Astrocyte (in vitro differentiated cells and primary cell): Measurements from ENCODE around the gene SLC18A2. TPM values are rescaled to one million over a fixed set of nuclear protein-coding genes. Genes with fewer than 3 reads are reported as not detected.
A peak's percentile ranks its signal among the peaks of the same experiment; 100 is the strongest.

Source experiments
- DNase-seq: peaks from one replicate; pipeline ENCODE4 v3.0.0-alpha.2; 2010; ENCODE audit warnings: low read depth
- FAIRE-seq: peaks from 2 replicates; lab custom pipeline; 2011; peaks lifted over from hg19 to GRCh38; lab: Jason Lieb, UNC
- H2AFZ ChIP-seq: 2 replicates; pipeline ENCODE4 v1.6.0; 2012; ENCODE audit warnings: low read depth, low read length, inconsistent platforms
- H3K27ac ChIP-seq: 2 replicates; pipeline ENCODE4 v1.5.1; 2011; ENCODE audit warnings: low read depth, low read length, inconsistent platforms
- H3K27me3 ChIP-seq: 2 replicates; pipeline ENCODE4 v1.6.0; 2011; ENCODE audit warnings: low read length, inconsistent platforms; ENCODE audit not compliant: insufficient read depth
- H3K36me3 ChIP-seq: 2 replicates; pipeline ENCODE4 v1.5.1; 2011; ENCODE audit warnings: low read length, inconsistent platforms; ENCODE audit not compliant: insufficient read depth
- H3K4me1 ChIP-seq: 2 replicates; pipeline ENCODE4 v1.5.1; 2011; ENCODE audit warnings: low read length, inconsistent platforms; ENCODE audit not compliant: insufficient read depth
- H3K4me2 ChIP-seq: 2 replicates; pipeline ENCODE4 v1.6.0; 2012; ENCODE audit warnings: low read length, inconsistent platforms
- H3K4me3 ChIP-seq: 2 replicates; pipeline ENCODE4 v1.5.1; 2011; ENCODE audit warnings: low read depth, mild to moderate bottlenecking, low read length, inconsistent platforms; ENCODE audit not compliant: insufficient read depth
- H3K79me2 ChIP-seq: 2 replicates; pipeline ENCODE4 v1.6.0; 2012; ENCODE audit warnings: mild to moderate bottlenecking, low read length, inconsistent platforms; ENCODE audit not compliant: insufficient read depth
- H3K9ac ChIP-seq: 2 replicates; pipeline ENCODE4 v1.6.0; 2012; ENCODE audit warnings: mild to moderate bottlenecking, low read length, inconsistent platforms
- H3K9me3 ChIP-seq: 2 replicates; pipeline ENCODE4 v1.5.1; 2012; ENCODE audit warnings: low read depth, mild to moderate bottlenecking, low read length, inconsistent platforms; ENCODE audit not compliant: insufficient read depth
- H4K20me1 ChIP-seq: 2 replicates; pipeline ENCODE4 v1.6.0; 2012; ENCODE audit warnings: low read length, inconsistent platforms; ENCODE audit not compliant: insufficient read depth
- H3K27ac Mint-ChIP-seq: one replicate; pipeline ENCODE4 v1.8.0; 2021; ENCODE audit warnings: mild to moderate bottlenecking, mixed read lengths; ENCODE audit not compliant: unreplicated experiment
- H3K27me3 Mint-ChIP-seq: one replicate; pipeline ENCODE4 v1.8.0; 2021; ENCODE audit warnings: low read depth, mixed read lengths; ENCODE audit not compliant: unreplicated experiment
- H3K36me3 Mint-ChIP-seq: one replicate; pipeline ENCODE4 v1.8.0; 2021; ENCODE audit warnings: low read depth, mixed read lengths; ENCODE audit not compliant: unreplicated experiment
- H3K4me1 Mint-ChIP-seq: one replicate; pipeline ENCODE4 v1.8.0; 2021; ENCODE audit warnings: low read depth, mixed read lengths; ENCODE audit not compliant: unreplicated experiment
- H3K4me3 Mint-ChIP-seq: one replicate; pipeline ENCODE4 v1.8.0; 2021; ENCODE audit warnings: mild to moderate bottlenecking, moderate library complexity, mixed read lengths; ENCODE audit not compliant: unreplicated experiment
- H3K9me3 Mint-ChIP-seq: one replicate; pipeline ENCODE4 v1.8.0; 2021; ENCODE audit warnings: mild to moderate bottlenecking, mixed read lengths; ENCODE audit not compliant: unreplicated experiment
- CTCF ChIP-seq: IDR thresholded peaks from 2 replicates; pipeline ENCODE4 v1.5.1; 2011; ENCODE audit warnings: low read depth, mild to moderate bottlenecking, inconsistent platforms, low read length, moderate library complexity; ENCODE audit not compliant: insufficient read depth
- EZH2 ChIP-seq: IDR thresholded peaks from 2 replicates; pipeline ENCODE4 v1.6.1; 2012; ENCODE audit warnings: mild to moderate bottlenecking, low read length, inconsistent platforms; ENCODE audit not compliant: insufficient read depth
- total RNA-seq: library from RNA; stranded (reverse); gene quantifications from 2 replicates; pipeline ENCODE4 v1.2.1, GENCODE V29; 2021

Gene SLC18A2
- total RNA-seq, 1 donor from 2014 or later: not detected

- Mint-ChIP-seq H3K9me3 (no peaks in the 10 kb centered on the region), H3K4me3 (no peak overlapping the region), H3K27ac (no peak overlapping the region), H3K27me3 (peaks cover 4% of the 10 kb centered on the region), H3K36me3 (no peaks in the 10 kb centered on the region), H3K4me1 (peaks cover 13% of the 10 kb centered on the region)
- no peak overlapping the region for H2AFZ ChIP-seq
- H3K4me3 ChIP-seq: no peak overlapping the region
- H3K79me2 ChIP-seq: no peaks in the 10 kb centered on the region
- H3K9ac ChIP-seq: no peak overlapping the region
- FAIRE-seq (no peak), DNase-seq (no peak)
- TF ChIP-seq CTCF (no peak), EZH2 (no peak)
- H3K4me2 ChIP-seq: no peak overlapping the region
- H3K36me3 ChIP-seq: no peaks in the 10 kb centered on the region
- no peaks in the 10 kb centered on the region for H3K9me3 ChIP-seq
- H3K4me1 ChIP-seq: peaks cover 8% of the 10 kb centered on the region
- H3K27me3 ChIP-seq: peaks cover 2% of the 10 kb centered on the region
- no peaks in the 10 kb centered on the region for H4K20me1 ChIP-seq
- no peak overlapping the region for H3K27ac ChIP-seq
Measured at GRCh38 chr10:117268907-117269306, 28.0 kb downstream of the SLC18A2 start.

GRCh38 chr10:117271427-117271826, 30.5 kb downstream of the SLC18A2 start:
- no peak overlapping the region for H3K9ac ChIP-seq
- H3K4me1 Mint-ChIP-seq: peaks cover 13% of the 10 kb centered on the region
- no peaks in the 10 kb centered on the region for H3K9me3 ChIP-seq
- peaks cover 8% of the 10 kb centered on the region for H3K4me1 ChIP-seq
- peak; percentile 24 for DNase-seq
- H3K27me3 ChIP-seq: no peaks in the 10 kb centered on the region
- H3K4me2 ChIP-seq: no peak overlapping the region
- no peaks in the 10 kb centered on the region for H3K27me3 Mint-ChIP-seq
- no peak overlapping the region for H3K4me3 Mint-ChIP-seq
- H3K9me3 Mint-ChIP-seq: no peaks in the 10 kb centered on the region
- H3K36me3 Mint-ChIP-seq: no peaks in the 10 kb centered on the region
- H3K27ac ChIP-seq: no peak overlapping the region
- no peak overlapping the region for H3K4me3 ChIP-seq
- no peaks in the 10 kb centered on the region for H4K20me1 ChIP-seq
- TF ChIP-seq EZH2: no peak
- no peak for TF ChIP-seq CTCF
- H3K36me3 ChIP-seq: no peaks in the 10 kb centered on the region
- no peaks in the 10 kb centered on the region for H3K79me2 ChIP-seq
- H2AFZ ChIP-seq: no peak overlapping the region
- no peak for FAIRE-seq
- no peak overlapping the region for H3K27ac Mint-ChIP-seq

GRCh38 chr10:117272195-117273076, 31.5 kb downstream of the SLC18A2 start:
- H3K4me2 ChIP-seq: no peak overlapping the region
- H3K4me3 ChIP-seq: no peak overlapping the region
- H3K27ac Mint-ChIP-seq: no peak overlapping the region
- peaks cover 8% of the 10 kb centered on the region for H3K4me1 ChIP-seq
- H3K4me1 Mint-ChIP-seq: peaks cover 13% of the 10 kb centered on the region
- no peaks in the 10 kb centered on the region for H3K9me3 Mint-ChIP-seq
- H3K27ac ChIP-seq: no peak overlapping the region
- no peaks in the 10 kb centered on the region for H4K20me1 ChIP-seq
- H3K27me3 Mint-ChIP-seq: no peaks in the 10 kb centered on the region
- no peaks in the 10 kb centered on the region for H3K27me3 ChIP-seq
- H3K9ac ChIP-seq: no peak overlapping the region
- no peaks in the 10 kb centered on the region for H3K36me3 Mint-ChIP-seq
- no peak overlapping the region for H3K4me3 Mint-ChIP-seq
- FAIRE-seq (no peak), DNase-seq (no peak)
- no peaks in the 10 kb centered on the region for H3K36me3 ChIP-seq
- TF ChIP-seq CTCF (no peak), EZH2 (no peak)
- H2AFZ ChIP-seq: no peak overlapping the region
- H3K9me3 ChIP-seq: no peaks in the 10 kb centered on the region
- no peaks in the 10 kb centered on the region for H3K79me2 ChIP-seq
